Measurements from ENCODE around the gene FIS1. TPM values are rescaled to one million over a fixed set of nuclear protein-coding genes. Genes with fewer than 3 reads are reported as not detected.
A peak's percentile ranks its signal among the peaks of the same experiment; 100 is the strongest.
"Not testable (repeated sequence)": the region's sequence is repeated elsewhere in the genome, so short reads cannot be mapped to it uniquely, and the experiment has no call there.

FIS1 gene
- total RNA-seq, 1 experiment from 2014 or later: 87.2 TPM

DNA sequence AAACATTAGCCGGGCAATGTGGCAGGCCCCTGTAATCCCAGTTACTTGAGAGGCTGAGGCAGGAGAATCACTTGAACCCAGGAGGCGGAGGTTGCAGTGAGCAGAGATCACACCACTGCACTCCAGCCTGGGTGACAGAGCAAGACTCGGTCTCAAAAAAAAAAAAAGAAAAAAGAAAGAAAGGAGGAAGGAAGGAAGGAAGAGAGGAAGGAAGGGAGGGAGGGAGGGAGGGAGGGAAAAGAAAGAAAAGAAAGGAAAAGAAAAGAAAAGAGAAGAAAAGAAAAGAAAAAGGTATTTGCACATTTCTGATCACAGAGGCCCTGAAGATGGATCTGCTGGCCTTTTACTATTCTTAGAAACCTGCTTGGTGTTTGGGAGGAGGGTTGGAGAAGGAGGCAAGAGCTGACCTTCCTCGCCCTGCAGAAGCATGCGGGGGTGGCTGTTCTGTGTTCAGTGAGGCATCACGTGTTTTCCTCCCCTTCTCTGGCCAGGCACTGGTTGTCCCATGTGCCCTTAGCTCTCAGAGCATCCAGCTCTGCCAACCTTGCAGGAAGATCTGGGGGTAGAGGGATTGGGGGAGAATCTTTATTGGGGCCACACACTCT lies 19.3 kb upstream of the FIS1 start:
- DNase-seq (ENCODE audit: extremely low read depth, low read depth): not testable (repeated sequence)

GRCh38 chr7:101258243-101258731 lies 13.4 kb upstream of the FIS1 start:
- DNase-seq (ENCODE audit: extremely low read depth, low read depth): no peak

DNA sequence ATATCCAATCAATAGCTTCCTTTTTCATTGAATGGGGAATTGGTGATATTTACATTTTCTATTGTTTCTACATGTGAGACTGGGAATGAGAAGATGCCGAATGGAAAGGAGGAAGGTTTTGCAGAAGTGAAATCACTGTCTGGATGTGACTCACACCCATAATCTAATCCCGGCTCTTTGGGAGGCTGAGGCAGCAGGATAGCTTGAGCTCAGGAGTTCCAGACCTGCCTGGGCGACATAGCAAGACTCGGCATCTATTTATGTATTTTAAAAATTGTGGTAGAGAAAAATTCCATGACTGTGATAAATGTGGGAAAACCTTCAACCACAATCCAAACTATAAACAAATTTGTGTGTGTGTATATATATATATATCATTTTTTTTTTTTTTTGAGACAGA lies 10.9 kb upstream of the FIS1 start:
- DNase-seq (ENCODE audit: extremely low read depth, low read depth): no peak

DNA sequence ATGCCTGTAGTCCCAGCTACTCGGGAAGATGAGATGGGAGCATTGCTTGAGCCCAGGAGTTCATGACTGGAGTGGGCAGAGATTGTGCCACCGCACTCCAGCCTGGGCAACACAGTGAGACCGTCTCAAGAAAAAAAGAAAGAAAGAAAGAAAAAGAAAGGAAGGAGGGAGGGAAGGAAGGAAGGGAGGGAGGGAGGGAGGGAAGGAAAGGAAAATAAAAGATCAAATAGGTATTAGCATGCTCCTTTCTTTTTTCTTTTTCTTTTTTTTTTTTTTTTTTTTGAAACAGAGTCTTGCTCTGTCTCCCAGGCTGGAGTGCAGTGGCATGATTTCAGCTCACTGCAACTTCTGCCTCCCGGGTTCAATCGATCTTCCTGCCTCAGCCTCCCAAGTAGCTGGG lies 8.3 kb upstream of the FIS1 start:
- DNase-seq (ENCODE audit: extremely low read depth, low read depth): not testable (repeated sequence)

DNA sequence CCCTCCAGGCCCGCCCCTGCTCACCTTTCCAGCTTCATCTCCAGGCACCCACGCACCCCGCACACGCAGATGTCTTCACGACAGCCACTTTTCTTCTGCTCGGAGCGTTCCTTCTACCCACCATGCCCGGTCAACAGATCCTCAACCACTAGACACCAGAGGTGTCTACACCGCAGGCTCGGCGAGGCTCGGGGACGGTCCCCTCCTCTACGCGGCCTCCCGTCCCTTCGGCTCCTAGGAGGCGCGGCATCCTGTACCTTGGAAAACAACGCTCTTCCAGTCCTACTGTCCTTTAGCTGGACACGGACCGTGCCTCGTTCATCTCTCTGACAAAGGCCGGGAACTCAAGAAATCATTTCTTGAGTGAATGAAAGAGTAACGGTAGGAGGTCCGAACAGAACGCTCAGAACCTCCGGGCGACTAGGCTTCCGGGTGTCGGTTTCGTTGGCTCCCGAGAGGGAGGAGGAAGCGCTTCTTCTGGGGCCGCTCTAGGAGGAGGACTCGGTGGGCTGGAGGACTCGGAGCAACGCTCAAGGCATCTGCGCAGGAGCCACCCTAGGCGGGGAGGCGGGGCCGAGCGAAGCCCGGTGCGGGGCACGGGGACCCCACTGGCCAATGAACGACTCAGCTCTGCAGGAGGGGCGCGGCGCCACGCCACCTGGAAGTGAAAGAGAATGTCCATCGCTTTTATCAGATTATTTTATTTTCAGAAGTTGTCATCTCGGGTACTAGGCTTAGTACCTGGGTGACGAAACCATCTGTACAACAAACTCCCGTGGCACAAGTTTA lies 7.2 kb upstream of the FIS1 start:
- peak; percentile 98 for DNase-seq (ENCODE audit: extremely low read depth, low read depth)

DNA sequence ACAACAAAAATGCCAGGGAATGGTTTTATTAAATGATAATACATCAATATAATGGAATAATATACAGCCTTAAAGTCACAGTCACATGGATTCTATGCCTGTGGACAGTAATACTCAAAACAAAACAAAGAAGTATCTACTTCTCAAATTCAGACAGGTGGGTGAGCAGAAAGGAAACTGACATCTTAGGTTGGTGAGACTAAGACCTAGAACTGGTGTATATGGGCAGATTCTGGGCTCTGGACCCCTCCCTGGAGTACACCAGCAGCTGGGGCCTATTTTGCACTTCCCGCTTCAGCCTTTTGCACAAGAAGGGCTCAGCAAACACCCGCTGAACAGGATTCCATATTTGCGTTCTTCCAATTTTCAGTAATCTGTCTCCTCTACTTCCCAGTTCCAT lies 5.4 kb upstream of the FIS1 start:
- DNase-seq (ENCODE audit: extremely low read depth, low read depth): no peak

DNA sequence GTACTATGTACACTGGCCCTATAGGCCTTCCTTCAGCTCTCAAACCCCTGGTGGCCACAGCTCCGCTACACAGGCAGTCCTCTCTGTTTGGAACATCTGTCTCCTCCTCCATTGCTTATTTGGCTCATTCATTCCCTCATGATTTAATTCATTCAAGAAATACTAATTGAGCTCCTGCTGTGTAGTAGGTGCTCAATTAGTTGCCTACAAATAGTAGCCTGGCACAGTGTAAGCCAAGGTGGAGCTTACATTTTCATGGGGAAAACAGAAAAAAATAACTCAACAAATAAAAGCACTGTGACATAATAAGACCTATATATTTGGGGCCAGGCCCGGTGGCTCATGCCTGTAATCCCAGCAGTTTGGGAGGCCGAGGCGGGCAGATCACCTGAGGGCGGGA lies 3.4 kb upstream of the FIS1 start:
- no peak for DNase-seq (ENCODE audit: extremely low read depth, low read depth)

DNA sequence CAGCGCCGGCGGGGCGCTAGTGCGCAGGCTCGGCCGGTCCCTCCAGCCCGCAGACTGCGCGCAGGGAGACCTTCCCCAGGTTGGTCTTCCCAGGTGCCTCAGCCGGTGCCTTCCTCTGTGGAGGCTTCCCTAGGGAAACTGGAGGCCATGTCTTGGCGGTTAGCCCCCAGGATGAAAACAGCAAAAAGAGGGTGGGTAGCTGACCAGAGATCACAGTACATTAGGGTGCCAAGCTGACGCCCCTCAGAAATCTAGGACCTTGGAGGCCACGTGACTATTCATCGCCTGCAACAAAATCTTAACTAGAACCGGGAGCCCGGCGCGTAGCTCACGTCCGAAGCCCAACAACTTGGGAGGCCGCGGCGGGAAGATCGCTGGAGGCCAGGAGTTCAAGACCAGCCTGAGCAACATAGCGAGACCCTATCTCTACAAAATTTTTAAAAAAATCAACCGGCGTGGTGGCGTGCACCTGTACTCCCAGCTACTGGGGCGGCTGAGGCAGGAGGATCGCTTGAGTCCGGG lies 327 bp upstream of the FIS1 start:
- no peak for DNase-seq (ENCODE audit: extremely low read depth, low read depth)

DNA sequence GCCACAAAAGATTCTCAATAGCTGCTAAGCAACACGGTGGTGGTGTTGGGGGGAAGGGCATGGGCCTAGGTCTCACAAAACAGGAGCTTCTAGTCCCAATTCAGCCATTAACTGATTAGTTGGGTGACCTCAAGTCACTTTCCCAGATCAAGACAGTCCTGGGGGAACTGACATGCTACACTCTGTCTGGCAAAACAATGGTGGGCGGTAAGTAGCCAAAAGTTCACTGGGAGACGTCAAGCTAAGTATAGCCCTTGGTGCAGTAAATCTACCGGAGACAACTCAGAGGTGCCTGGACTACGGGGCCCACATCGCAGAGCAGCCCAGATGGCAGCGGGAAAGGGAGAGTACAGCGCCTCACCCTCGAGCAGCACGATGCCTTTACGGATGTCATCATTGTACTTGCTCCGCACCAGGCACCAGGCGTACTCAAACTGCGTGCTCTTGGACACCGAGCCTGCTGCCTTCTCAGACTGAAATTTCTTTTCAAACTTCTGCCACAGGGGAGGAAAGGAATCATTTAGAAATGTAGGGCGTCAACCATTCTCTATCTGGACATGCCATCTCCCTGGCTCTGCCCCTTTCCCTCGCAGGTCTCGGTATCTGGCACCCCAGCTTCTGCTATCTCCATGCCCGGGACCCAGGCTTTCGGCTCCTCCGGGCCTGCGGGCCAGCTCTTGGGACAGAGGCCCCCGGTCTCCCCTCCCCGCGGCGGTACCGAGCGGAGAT lies 1.1 kb downstream of the FIS1 start:
- DNase-seq (ENCODE audit: extremely low read depth, low read depth): no peak

GRCh38 chr7:101241443-101242349 lies 3.2 kb downstream of the FIS1 start:
- no peak for DNase-seq (ENCODE audit: extremely low read depth, low read depth)

GRCh38 chr7:101241015-101241363 lies 3.9 kb downstream of the FIS1 start:
- DNase-seq (ENCODE audit: extremely low read depth, low read depth): no peak

DNA sequence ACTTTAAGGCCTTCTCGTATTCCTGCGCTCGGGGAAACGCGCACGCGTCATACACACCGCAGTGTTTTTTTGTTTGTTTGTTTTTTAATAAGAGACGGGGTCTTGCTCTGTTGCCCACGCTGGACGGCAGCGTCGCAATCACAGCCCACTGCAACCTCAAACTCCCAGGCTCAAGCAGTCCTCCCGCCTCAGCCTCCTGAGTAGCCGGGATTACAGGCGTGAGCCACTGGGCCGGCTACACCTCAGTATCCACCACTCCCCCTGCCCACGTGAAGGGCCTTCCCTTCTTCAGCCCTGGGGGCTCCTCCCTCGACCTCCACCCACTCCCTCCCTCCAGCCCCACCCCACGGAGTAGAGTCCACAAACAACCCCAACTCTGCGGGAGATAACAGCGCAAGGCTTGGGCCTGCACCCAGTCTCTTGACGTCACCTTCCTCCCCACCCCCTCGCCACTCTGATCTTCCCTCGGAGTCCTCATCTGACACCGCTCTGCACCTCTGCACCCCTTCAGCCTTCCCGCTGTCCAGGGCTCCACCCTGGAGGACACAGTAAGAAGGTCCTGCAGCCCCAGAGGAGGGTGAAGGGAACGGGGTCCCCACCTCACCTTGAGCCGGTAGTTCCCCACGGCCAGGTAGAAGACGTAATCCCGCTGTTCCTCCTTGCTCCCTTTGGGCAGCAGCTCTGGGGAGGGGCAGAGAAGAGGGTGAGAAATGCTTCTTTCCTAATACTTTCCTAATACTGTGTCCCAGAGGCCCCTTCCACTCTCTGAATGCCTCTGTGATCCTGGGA lies 4.5 kb downstream of the FIS1 start:
- no peak for DNase-seq (ENCODE audit: extremely low read depth, low read depth)

- DNase-seq (ENCODE audit: extremely low read depth, low read depth): no peak
Observed at GRCh38 chr7:101239951-101240220, 5.0 kb downstream of the FIS1 start.

DNA sequence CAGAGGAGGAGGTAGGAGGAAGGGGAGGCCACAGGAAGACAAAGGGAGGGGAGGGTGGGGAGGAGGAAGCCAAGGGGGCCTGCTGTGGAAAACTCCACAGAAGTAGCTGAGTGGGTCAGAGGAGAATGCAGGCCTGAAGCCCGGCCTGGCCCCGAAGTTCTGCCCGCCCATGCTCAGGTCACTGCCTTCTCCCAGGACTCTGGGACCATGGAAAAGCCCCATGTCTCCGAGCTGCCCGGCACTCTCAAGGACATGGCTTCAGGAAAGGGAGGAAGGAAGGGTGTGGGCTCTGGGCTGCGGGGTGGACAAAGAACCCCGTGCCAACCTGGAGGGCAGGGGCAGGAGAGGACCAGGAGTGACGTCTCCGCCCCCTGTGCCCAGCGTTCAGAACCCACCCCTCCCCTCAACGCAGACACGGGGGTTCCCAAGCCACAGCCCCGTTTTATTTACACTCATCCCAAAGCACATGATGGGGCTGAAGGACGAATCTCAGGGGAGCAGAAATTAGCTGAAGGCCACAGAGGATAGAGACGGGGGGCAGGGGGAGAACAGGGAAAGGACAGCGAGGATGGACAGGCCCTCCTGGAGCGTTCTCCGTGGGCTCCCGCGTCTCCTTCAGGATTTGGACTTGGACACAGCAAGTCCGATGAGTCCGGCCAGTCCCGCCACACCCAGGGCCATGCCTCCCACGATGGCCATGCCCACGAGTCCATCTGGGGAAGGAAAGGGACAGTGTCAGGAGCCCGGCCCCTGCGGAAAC lies 5.5 kb downstream of the FIS1 start:
- DNase-seq (ENCODE audit: extremely low read depth, low read depth): no peak

DNA sequence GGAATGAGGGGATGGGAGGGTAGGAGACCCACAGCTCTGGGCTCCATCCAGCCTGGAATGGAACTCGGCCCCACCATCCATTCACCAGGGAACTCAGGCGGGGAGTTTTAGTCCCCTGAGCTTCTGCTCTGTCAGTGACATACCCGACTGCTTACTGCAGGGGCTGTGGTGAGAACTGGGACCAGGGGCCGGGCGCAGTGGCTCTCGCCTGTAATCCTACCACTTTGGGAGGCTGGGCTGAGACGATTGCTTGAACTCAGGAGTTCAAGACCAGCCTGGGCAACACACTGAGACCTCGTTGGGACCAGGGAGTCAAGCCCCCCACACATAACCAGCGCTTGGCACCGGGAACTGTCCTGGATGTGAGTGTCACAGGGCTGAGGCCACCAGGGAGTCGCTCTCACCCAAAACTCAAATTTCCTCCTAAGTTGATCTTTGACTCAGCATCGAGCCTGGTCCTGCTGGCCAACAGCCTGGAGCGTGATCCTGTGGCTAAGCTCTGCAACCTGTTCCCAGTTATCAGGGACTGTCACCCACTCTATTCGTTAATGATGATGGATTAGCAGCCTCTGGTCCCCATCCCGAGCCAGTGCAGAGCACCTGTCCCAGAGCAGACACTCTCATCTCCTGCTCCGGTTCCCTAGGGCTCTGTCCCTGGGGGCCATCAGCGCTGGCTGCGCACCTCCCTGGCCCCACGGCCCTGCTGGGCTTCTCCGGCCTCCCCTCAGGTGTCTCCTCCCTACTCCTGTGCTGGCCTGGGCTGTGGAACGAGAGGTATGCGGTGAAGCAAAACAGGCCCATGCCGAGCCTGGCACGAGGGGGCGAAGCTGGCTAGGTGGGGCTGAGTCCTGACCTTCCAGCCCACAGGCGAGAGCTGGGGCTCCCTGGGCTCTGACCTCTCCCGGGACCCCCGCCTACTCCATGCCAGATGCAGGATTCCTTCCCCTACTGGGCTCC lies 6.4 kb downstream of the FIS1 start:
- DNase-seq (ENCODE audit: extremely low read depth, low read depth): no peak

- no peak for DNase-seq (ENCODE audit: extremely low read depth, low read depth)
Observed at GRCh38 chr7:101237206-101238067, 7.4 kb downstream of the FIS1 start, which contains the start of gene CLDN15. Gene CLDN15, minus strand, starts transcription at chr7:101237802. Its CDS starts 221 bp downstream, at chr7:101237581.

DNA sequence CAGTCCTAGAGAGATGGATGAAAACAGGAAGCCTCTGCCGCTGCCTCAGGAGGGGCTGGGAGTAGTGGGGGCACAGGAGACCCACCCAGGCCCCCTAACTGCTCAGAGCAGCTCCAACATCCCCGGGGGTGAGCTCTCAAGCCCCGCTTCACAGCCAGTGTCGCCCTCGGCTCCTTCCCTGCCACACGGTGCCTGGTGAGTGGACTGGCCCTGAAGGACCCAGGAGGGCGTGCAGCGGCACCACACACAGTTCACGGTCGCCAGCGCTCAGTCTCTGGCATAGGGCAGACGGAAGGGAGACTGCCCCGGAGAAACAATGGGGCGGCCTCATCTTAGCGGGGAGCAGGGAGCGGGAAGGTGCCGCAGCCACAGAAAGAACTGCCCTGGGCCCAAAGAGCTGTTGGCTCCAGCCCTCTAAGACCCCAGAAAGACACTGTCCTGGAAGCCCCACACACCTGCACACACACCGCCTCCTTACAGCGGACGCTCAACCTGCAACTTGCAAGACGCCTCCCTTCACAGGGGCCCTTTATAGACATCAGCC lies 8.5 kb downstream of the FIS1 start:
- no peak for DNase-seq (ENCODE audit: extremely low read depth, low read depth)
